ENCODE data around the gene PSIP1.

DNA sequence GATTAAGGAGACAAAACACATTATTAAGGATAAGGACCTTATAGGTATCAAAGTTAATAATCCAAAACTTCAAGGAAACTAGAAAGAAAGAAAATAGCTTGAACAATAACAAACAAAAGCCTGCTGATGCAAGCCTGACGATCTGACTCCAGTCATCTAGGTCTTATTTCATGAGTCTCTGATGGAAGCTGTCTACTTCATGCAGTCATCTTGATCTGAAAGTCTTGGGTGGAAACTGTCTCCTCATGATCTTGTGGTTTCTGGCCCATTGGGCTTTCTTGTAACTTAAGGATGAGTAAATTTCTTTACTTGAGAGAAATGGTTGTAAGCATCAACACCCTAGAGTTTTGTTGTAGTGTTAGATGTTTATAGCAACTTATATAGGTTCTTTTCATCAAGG lies 20.6 kb upstream of the PSIP1 start:
- no peak for TF ChIP-seq EZH2 (IDR thresholded peaks at IDR 0.05; ENCODE audit: low read length, unreplicated experiment)
- TF ChIP-seq, protein P1, sequence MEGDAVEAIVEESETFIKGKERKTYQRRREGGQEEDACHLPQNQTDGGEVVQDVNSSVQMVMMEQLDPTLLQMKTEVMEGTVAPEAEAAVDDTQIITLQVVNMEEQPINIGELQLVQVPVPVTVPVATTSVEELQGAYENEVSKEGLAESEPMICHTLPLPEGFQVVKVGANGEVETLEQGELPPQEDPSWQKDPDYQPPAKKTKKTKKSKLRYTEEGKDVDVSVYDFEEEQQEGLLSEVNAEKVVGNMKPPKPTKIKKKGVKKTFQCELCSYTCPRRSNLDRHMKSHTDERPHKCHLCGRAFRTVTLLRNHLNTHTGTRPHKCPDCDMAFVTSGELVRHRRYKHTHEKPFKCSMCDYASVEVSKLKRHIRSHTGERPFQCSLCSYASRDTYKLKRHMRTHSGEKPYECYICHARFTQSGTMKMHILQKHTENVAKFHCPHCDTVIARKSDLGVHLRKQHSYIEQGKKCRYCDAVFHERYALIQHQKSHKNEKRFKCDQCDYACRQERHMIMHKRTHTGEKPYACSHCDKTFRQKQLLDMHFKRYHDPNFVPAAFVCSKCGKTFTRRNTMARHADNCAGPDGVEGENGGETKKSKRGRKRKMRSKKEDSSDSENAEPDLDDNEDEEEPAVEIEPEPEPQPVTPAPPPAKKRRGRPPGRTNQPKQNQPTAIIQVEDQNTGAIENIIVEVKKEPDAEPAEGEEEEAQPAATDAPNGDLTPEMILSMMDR (conservative IDR thresholded peaks at IDR 0.05; ENCODE audit: low read depth, low read length): no peak

Data from PC-3 (cell line).